ENCODE measurements around the gene ABCA2. TPM values are rescaled to one million over a fixed set of nuclear protein-coding genes. Genes with fewer than 3 reads are reported as not detected.

Gene ABCA2
- total RNA-seq, 1 donor from 2014 or later, result 7.6 TPM

DNA sequence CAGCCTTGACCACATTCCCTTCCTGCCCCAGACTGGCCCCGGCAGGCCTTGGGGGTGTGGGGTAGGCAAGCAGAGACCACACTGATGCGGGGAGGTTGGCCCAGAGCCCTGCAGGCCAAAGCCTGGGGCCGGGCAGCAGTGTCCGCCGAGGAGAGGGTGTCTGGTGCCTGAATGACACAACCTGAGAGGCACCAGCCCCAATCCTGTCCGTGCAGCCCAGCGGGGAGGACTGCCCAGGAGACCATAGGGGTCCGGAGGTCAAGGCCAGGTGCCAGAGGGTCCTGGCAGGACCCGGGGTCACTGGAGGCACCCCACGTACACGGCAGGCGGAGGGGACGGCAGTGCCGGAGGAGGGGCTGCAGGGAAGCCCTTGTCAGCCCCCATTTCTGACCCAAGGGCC lies 56.3 kb downstream of the ABCA2 start:
- TF ChIP-seq, protein P1, sequence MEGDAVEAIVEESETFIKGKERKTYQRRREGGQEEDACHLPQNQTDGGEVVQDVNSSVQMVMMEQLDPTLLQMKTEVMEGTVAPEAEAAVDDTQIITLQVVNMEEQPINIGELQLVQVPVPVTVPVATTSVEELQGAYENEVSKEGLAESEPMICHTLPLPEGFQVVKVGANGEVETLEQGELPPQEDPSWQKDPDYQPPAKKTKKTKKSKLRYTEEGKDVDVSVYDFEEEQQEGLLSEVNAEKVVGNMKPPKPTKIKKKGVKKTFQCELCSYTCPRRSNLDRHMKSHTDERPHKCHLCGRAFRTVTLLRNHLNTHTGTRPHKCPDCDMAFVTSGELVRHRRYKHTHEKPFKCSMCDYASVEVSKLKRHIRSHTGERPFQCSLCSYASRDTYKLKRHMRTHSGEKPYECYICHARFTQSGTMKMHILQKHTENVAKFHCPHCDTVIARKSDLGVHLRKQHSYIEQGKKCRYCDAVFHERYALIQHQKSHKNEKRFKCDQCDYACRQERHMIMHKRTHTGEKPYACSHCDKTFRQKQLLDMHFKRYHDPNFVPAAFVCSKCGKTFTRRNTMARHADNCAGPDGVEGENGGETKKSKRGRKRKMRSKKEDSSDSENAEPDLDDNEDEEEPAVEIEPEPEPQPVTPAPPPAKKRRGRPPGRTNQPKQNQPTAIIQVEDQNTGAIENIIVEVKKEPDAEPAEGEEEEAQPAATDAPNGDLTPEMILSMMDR (conservative IDR thresholded peaks at IDR 0.05; ENCODE audit: low read depth, low read length), result no peak
- H3K4me3 ChIP-seq (ENCODE audit: low read depth, low read length), result no peak overlapping the region
- no peak for DNase-seq (ENCODE audit: low read depth)

GRCh38 chr9:136970361-136970760 lies 57.7 kb downstream of the ABCA2 start:
- TF ChIP-seq, protein P1 (conservative IDR thresholded peaks at IDR 0.05; ENCODE audit: low read depth, low read length), result no peak
- no peak for DNase-seq (ENCODE audit: low read depth)
- no peak overlapping the region for H3K4me3 ChIP-seq (ENCODE audit: low read depth, low read length)

DNA sequence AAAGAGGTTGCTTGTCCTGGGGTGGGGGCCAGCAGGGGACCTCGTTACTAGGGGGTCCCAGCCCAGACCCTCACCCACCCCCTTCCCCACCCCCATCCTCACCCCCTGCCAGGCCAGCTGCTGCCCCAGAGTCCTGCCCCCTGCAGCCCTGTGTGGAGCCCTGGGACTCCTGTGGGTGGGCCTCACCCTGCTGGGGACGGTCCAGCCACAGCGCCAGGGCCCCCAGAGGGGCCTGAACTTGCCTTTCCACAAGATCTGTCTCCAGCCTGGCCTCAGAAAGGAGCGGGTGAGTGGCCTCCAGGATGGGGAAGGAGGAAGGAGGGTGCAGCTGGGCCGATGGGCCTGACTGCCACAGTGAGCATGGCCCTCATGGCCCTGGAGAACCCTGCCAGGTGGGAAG lies 58.3 kb downstream of the ABCA2 start:
- TF ChIP-seq, protein P1 (conservative IDR thresholded peaks at IDR 0.05; ENCODE audit: low read depth, low read length), result no peak
- no peak overlapping the region for H3K4me3 ChIP-seq (ENCODE audit: low read depth, low read length)
- DNase-seq (ENCODE audit: low read depth), result no peak

- no peak overlapping the region for H3K4me3 ChIP-seq (ENCODE audit: low read depth, low read length)
- no peak for DNase-seq (ENCODE audit: low read depth)
- TF ChIP-seq, protein P1 (conservative IDR thresholded peaks at IDR 0.05; ENCODE audit: low read depth, low read length), result no peak
Measured at GRCh38 chr9:136969150-136969549, 58.9 kb downstream of the ABCA2 start.

- no peak overlapping the region for H3K4me3 ChIP-seq (ENCODE audit: low read depth, low read length)
- TF ChIP-seq, protein P1 (conservative IDR thresholded peaks at IDR 0.05; ENCODE audit: low read depth, low read length), result no peak
- no peak for DNase-seq (ENCODE audit: low read depth)
Measured at GRCh38 chr9:136968333-136969127, 59.5 kb downstream of the ABCA2 start.

DNA sequence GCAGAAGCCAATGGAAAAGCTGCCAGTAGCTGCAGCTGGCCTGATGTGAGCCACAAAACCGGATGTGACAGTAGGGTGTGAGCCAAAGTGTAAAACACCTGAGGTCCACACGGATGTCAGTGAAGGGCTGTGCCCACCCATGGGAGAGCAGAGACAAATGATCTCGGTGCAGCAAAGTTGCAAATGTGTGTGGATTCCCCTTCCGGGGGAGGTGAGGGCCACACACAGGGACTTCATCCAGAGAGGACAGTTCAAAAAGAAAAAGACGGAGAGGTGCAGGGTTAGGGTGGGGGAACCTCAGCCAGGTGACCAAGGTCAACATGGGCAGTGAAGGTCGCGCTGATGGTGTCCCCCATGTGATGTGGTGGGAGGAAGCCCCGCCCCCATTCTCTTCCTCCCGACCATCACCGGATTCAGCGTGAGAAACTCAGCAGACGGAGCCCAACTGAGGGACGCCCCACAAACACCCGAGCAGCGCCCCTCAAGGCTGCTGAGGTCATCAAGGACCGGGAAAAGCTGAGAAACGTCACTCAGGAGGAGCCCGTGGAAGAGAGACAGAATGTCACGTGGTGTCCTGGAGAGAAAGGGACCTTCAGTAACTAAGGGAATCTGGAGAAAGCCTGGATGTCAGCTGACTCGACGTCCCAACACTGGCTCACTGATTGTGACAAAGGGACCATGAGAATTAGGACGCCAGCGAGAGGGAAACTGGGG lies 62.1 kb downstream of the ABCA2 start:
- TF ChIP-seq, protein P1 (conservative IDR thresholded peaks at IDR 0.05; ENCODE audit: low read depth, low read length), result no peak
- no peak for DNase-seq (ENCODE audit: low read depth)
- no peak overlapping the region for H3K4me3 ChIP-seq (ENCODE audit: low read depth, low read length)

Data from epithelial cell of proximal tubule (primary cell).